Muscle layer of duodenum (tissue), 2 donors: ENCODE data around the gene DPF3.

ENCODE experiments used
- H3K27ac ChIP-seq: one replicate; pipeline ENCODE4 v1.7.0; 2013; ENCODE audit warnings: mild to moderate bottlenecking, low read length
- H3K27me3 ChIP-seq: one replicate; pipeline ENCODE4 v1.7.0; 2013; ENCODE audit warnings: low read depth, mild to moderate bottlenecking, control low read depth, low read length
- H3K36me3 ChIP-seq, 2 donors: one replicate each; pipeline ENCODE4 v1.7.0; 2013; ENCODE audit warnings: low read length in 2 of 2, control low read depth in 1 of 2, mild to moderate bottlenecking in 1 of 2; ENCODE audit not compliant: insufficient read depth in 2 of 2, control insufficient read depth in 1 of 2
- H3K4me1 ChIP-seq, 2 donors: one replicate each; pipeline ENCODE4 v1.7.0; 2013; ENCODE audit warnings: low read length in 2 of 2, mild to moderate bottlenecking in 2 of 2, control low read depth in 1 of 2, moderate library complexity in 1 of 2; ENCODE audit not compliant: insufficient read depth in 2 of 2, control insufficient read depth in 1 of 2
- H3K4me3 ChIP-seq, 2 donors: one replicate each; pipeline ENCODE4 v1.7.0; 2013; ENCODE audit warnings: low read length in 2 of 2, low read depth in 1 of 2, mild to moderate bottlenecking in 1 of 2
- H3K9me3 ChIP-seq, 2 donors: one replicate each; pipeline ENCODE4 v1.7.0; 2013; ENCODE audit warnings: low read length in 2 of 2, control low read depth in 1 of 2, mild to moderate bottlenecking in 1 of 2; ENCODE audit not compliant: control insufficient read depth in 1 of 2
- donor health status: healthy.

The DPF3 gene

DNA sequence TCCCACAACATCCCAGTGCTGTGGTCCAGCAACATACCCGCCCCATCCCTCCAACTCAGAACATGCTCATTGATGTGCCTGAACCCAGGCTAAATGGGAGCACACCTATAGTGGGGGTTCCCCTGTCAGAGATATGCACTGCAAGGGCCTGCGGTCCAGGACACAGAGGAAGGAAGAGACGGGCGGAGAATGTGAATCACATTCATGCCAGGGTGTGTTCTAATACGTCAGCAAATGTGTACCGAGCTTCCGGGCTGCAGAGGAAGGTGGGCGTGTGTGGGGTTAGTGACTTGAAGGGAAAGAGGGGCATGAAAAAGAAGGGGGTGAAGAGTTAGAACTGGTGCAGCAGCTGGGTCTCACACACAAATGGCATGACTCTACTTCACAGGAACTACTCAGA, 83.7 kb downstream of the DPF3 start:
- Histone ChIP-seq H3K36me3 (no peaks in the 10 kb centered on the region), H3K9me3 (no peaks in the 10 kb centered on the region), H3K27me3 (no peaks in the 10 kb centered on the region), H3K4me1 (no peaks in the 10 kb centered on the region), H3K27ac (no peak overlapping the region), H3K4me3 (no peak overlapping the region)

DNA sequence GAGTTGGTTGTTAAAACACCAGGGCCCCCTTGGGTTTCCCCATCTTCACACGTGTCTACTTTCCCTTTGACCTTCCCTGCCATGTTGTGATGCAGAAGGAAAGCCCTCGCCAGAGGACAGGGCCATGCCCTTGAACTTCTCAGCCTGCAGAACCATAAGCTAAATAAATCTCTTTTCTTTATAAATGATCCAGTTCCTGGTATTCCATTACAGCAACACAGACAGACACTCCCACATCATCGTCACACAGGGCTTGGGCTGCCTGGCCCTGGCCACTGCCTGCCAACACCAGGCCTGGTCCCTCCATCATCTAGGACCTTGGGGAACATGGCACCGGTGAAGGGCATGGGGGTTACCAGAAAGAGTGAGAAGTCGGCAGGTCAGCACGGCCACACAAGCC, 84.8 kb downstream of the DPF3 start:
- Histone ChIP-seq H3K4me3 (no peak overlapping the region), H3K4me1 (no peaks in the 10 kb centered on the region), H3K27ac (no peak overlapping the region), H3K9me3 (no peaks in the 10 kb centered on the region), H3K27me3 (no peaks in the 10 kb centered on the region), H3K36me3 (no peaks in the 10 kb centered on the region)

GRCh38 chr14:72808564-72808963, 85.3 kb downstream of the DPF3 start:
- Histone ChIP-seq H3K36me3 (no peaks in the 10 kb centered on the region), H3K27ac (no peak overlapping the region), H3K4me1 (no peaks in the 10 kb centered on the region), H3K4me3 (no peak overlapping the region), H3K9me3 (no peaks in the 10 kb centered on the region), H3K27me3 (no peaks in the 10 kb centered on the region)

DNA sequence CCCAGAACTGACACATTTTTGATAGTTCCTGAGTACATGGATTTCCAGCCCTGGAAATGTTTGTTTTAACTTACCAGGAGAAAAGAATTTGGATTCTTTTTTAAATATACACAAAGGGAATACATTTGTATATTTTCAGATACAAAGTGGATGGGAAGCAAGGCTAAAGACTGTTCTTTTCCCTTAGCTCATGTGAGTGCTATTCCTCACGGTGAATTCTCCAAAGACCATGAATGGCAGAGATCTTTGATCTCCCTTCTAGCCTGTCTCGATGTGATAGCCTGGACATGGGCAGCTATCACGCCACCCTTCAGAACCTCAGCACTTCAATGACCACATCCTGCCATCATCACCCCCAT, 91.3 kb downstream of the DPF3 start:
- H3K27me3 ChIP-seq, result no peaks in the 10 kb centered on the region
- H3K4me1 ChIP-seq, result peaks cover 0 to 4% of the 10 kb centered on the region in 2 donors
- no peak overlapping the region for H3K27ac ChIP-seq
- no peak overlapping the region for H3K4me3 ChIP-seq
- H3K36me3 ChIP-seq, result no peaks in the 10 kb centered on the region
- H3K9me3 ChIP-seq, result no peaks in the 10 kb centered on the region

DNA sequence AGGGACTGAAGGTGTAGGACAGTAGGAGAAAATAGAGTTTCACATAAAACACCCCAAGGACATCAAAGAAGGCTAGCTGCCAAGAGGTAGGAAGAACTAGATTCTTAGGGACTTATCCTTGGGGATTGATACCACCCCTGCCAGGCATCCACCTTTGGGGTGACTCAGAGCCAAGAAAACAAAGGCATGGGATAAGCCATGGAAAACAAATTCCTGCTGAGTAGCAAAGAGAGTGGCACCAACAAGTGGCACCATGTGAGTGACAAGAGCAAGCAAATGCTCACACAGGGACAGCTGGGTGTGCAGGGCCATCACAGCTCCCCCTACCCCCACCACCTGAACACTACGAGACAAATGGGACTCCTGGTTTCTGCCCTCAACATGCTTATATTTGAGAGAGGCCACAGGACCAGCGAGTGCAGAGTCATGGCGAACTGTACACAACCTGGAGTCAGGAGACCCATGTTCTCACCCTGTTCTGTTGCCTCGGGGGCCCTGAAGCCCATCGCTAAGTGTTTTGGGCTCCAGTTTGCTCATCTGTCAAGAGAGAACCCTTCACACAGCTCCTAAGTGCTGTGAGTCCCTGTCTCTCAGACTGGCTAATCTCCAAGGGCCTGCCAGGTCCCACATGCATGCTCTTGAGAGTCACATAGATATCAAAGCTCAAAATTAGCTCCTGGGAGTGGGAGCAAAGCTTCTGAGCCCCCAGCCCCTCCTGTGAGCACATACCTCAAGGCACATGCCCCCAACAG, 91.9 kb downstream of the DPF3 start:
- Histone ChIP-seq H3K36me3 (no peaks in the 10 kb centered on the region), H3K4me3 (no peak overlapping the region), H3K27me3 (no peaks in the 10 kb centered on the region), H3K27ac (peak overlapping the region; percentile 7), H3K9me3 (no peaks in the 10 kb centered on the region), H3K4me1 (peaks cover 0 to 4% of the 10 kb centered on the region in 2 donors)

- Histone ChIP-seq H3K36me3 (no peaks in the 10 kb centered on the region), H3K4me1 (peaks cover 0 to 4% of the 10 kb centered on the region in 2 donors), H3K27me3 (no peaks in the 10 kb centered on the region), H3K4me3 (no peak overlapping the region), H3K9me3 (no peaks in the 10 kb centered on the region), H3K27ac (peak overlapping the region; percentile 7)
These were observed 92.5 kb downstream of the DPF3 start for GRCh38 chr14:72801381-72801812.

- H3K4me1 ChIP-seq, result peaks cover 0 to 4% of the 10 kb centered on the region in 2 donors
- H3K9me3 ChIP-seq, result no peaks in the 10 kb centered on the region
- no peaks in the 10 kb centered on the region for H3K27me3 ChIP-seq
- no peaks in the 10 kb centered on the region for H3K36me3 ChIP-seq
- no peak overlapping the region for H3K27ac ChIP-seq
- H3K4me3 ChIP-seq, result no peak overlapping the region
These were observed 93.0 kb downstream of the DPF3 start for GRCh38 chr14:72800848-72801370.

DNA sequence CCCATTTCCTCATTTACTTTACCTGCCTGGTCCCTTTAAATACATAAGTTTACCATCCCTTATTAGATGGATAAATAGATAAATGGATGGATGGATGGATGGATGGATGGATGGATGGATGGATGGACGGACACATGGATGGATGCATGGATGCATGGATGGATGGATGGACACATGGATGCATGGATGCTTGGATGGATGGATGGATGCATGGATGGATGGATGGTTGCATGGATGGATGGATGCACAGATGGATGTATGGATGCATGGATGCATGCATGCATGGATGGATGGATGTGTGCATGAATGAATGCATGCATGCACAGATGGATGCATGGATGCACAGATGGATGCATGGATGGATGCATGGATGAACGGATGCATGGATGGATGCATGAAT, 93.6 kb downstream of the DPF3 start:
- no peak overlapping the region for H3K4me3 ChIP-seq
- no peak overlapping the region for H3K27ac ChIP-seq
- no peaks in the 10 kb centered on the region for H3K9me3 ChIP-seq
- H3K27me3 ChIP-seq, result no peaks in the 10 kb centered on the region
- H3K4me1 ChIP-seq, result peaks cover 0 to 4% of the 10 kb centered on the region in 2 donors
- H3K36me3 ChIP-seq, result no peaks in the 10 kb centered on the region

GRCh38 chr14:72796935-72797334, 97.0 kb downstream of the DPF3 start:
- H3K27me3 ChIP-seq, result no peaks in the 10 kb centered on the region
- H3K27ac ChIP-seq, result no peak overlapping the region
- no peaks in the 10 kb centered on the region for H3K36me3 ChIP-seq
- H3K9me3 ChIP-seq, result no peaks in the 10 kb centered on the region
- H3K4me1 ChIP-seq, result peaks cover 0 to 5% of the 10 kb centered on the region in 2 donors
- H3K4me3 ChIP-seq, result no peak overlapping the region

- no peaks in the 10 kb centered on the region for H3K9me3 ChIP-seq
- H3K27ac ChIP-seq, result no peak overlapping the region
- H3K27me3 ChIP-seq, result no peaks in the 10 kb centered on the region
- H3K4me3 ChIP-seq, result no peak overlapping the region
- H3K36me3 ChIP-seq, result no peaks in the 10 kb centered on the region
- peaks cover 0 to 13% of the 10 kb centered on the region in 2 donors for H3K4me1 ChIP-seq
These were observed 100.6 kb downstream of the DPF3 start for GRCh38 chr14:72793156-72793939.

GRCh38 chr14:72792051-72792788, 101.7 kb downstream of the DPF3 start:
- Histone ChIP-seq H3K4me1 (peaks cover 0 to 13% of the 10 kb centered on the region in 2 donors), H3K9me3 (no peaks in the 10 kb centered on the region), H3K27me3 (no peaks in the 10 kb centered on the region), H3K4me3 (no peak overlapping the region), H3K36me3 (no peaks in the 10 kb centered on the region), H3K27ac (no peak overlapping the region)
